Dendritic cell treated with granulocyte-macrophage colony-stimulating factor and Interleukin-4, amounts not matched to agents 40 ng/mL and 50 ng/mL, for 4 days (primary cell): ENCODE results near the gene CBX1.

Source experiments
- H3K27ac Mint-ChIP-seq: one replicate; pipeline ENCODE4 v1.8.0; 2022; ENCODE audit warnings: mild to moderate bottlenecking, mixed read lengths
- H3K27me3 Mint-ChIP-seq: one replicate; pipeline ENCODE4 v1.8.0; 2022; ENCODE audit warnings: mild to moderate bottlenecking, mixed read lengths
- H3K36me3 Mint-ChIP-seq: one replicate; pipeline ENCODE4 v1.8.0; 2022; ENCODE audit warnings: low read depth, mixed read lengths
- H3K4me1 Mint-ChIP-seq: one replicate; pipeline ENCODE4 v1.8.0; 2022; ENCODE audit warnings: low read depth, mixed read lengths
- H3K4me3 Mint-ChIP-seq: one replicate; pipeline ENCODE4 v1.8.0; 2022; ENCODE audit warnings: mild to moderate bottlenecking, moderate library complexity, mixed read lengths
- H3K9me3 Mint-ChIP-seq: one replicate; pipeline ENCODE4 v1.8.0; 2022; ENCODE audit warnings: mixed read lengths
- intact Hi-C: fragments of 100-400 bp; cut with micrococcal nuclease; formaldehyde crosslinking; loops from one replicate; pipeline ENCODE4 v1.15.0; 2022

Gene CBX1

DNA sequence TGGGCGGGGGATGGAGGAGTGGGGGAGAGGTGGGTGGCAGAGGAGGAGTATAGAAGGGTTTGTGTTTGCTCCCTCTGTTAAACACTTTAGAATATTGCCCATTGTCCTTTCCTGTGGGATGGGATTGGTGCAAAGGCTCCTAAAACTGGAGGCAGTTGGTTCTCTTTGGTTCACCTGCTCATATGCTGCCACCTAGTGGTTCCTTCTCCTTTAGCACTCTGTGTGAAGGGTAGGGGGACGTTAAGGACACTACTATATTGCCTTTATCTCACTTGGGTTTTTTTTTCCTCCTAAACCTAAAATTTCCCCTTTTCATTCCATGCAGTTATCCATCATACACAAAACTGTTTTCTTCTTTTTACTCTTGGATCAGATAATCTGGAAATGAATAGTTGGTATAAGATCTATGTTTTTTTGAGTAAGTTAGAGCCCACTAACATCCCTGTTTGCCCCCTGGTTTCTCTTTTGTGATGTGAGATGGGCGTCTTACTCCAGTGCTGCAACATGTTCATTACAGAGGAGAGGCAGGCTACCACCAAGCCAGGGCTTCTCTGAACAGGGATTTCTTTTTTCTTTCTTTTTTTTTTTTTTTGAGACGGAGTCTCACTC is 30.0 kb upstream of the CBX1 start:
- Mint-ChIP-seq H3K4me3 (no peak overlapping the region), H3K4me1 (peaks cover 13% of the 10 kb centered on the region), H3K27me3 (no peaks in the 10 kb centered on the region), H3K27ac (peak overlapping the region; percentile 72), H3K36me3 (peaks cover 10% of the 10 kb centered on the region), H3K9me3 (no peaks in the 10 kb centered on the region)
- intact Hi-C loops, result loop anchor here (1.0 to 2.0 kb wide), 2 partner anchors 51 to 105 kb away; no protein-coding TSS in a partner anchor

DNA sequence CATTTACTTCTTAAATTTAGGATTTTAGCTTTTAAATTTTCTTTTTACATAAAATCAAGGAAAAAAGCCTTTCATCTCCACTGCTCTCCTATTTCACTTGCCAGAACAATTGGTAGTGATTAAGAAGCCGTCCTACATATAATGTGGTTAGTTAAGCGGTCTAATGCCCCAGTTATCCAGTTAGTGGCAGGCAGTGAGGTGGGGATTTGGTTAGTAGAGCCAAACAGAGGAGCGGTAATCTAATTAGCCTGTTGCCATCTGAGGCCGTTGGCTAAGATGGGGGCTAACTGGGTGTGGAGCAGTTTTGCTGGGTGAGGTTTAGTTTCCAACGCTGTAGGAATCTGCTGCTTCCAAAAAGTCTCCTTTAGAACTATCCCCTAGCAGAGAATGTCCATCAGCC is 28.7 kb upstream of the CBX1 start:
- intact Hi-C loops, result loop anchor here (2.0 to 5.0 kb wide), 2 partner anchors 38 to 49 kb away; no protein-coding TSS in a partner anchor
- H3K4me1 Mint-ChIP-seq, result peaks cover 24% of the 10 kb centered on the region

GRCh38 chr17:48128400-48128799 is 27.1 kb upstream of the CBX1 start:
- H3K27me3 Mint-ChIP-seq, result no peaks in the 10 kb centered on the region
- intact Hi-C loops, result loop anchor here (5.0 kb wide), 1 partner anchor 36 kb away; no protein-coding TSS in a partner anchor
- H3K9me3 Mint-ChIP-seq, result no peaks in the 10 kb centered on the region
- peaks cover 39% of the 10 kb centered on the region for H3K36me3 Mint-ChIP-seq
- no peak overlapping the region for H3K4me3 Mint-ChIP-seq
- H3K27ac Mint-ChIP-seq, result no peak overlapping the region
- H3K4me1 Mint-ChIP-seq, result peaks cover 22% of the 10 kb centered on the region

More for the DNA sequence above, 28.7 kb upstream of the CBX1 start:
- no peak overlapping the region for H3K4me3 Mint-ChIP-seq
- no peaks in the 10 kb centered on the region for H3K27me3 Mint-ChIP-seq
- no peak overlapping the region for H3K27ac Mint-ChIP-seq
- H3K9me3 Mint-ChIP-seq, result no peaks in the 10 kb centered on the region
- H3K36me3 Mint-ChIP-seq, result peaks cover 24% of the 10 kb centered on the region

DNA sequence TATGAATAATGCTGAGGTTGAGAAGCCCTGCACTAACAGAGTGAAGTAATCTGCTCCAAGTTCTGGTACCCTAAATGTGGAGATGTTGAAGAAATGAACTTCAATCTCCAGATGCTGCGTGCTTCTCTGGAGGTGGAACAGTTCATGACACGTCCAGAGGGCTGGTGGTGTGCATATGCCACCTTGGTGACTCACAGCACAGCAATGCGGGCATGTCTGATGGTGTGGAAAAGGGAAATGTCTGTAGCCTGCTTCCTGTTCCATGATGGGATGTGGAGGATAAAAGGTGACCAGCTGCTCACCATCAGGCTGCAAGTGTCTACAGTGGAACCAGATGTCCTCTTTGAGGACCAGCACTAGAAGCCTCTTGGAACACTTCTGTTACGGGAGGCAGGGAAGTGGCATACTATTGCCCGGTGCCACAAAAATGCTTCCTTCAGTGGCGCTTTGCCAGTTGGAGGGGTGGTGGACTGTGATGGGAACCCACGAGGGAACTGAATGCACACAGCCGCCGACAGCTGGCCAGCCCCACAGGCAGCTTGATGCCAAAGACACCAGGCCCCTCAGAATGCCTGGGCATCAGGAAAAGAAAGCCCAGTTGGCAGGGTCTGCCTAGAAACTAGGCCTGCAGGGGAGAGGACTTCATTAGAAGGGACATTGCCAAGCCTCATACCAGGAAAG is 26.2 kb upstream of the CBX1 start:
- H3K27me3 Mint-ChIP-seq, result no peaks in the 10 kb centered on the region
- H3K9me3 Mint-ChIP-seq, result no peaks in the 10 kb centered on the region
- intact Hi-C loops, result loop anchor here (5.0 kb wide), 1 partner anchor 35 kb away; no protein-coding TSS in a partner anchor
- no peak overlapping the region for H3K4me3 Mint-ChIP-seq
- H3K36me3 Mint-ChIP-seq, result peaks cover 48% of the 10 kb centered on the region
- peaks cover 19% of the 10 kb centered on the region for H3K4me1 Mint-ChIP-seq
- H3K27ac Mint-ChIP-seq, result no peak overlapping the region

GRCh38 chr17:48126532-48126850 is 25.2 kb upstream of the CBX1 start:
- Mint-ChIP-seq H3K9me3 (no peaks in the 10 kb centered on the region), H3K27ac (peak overlapping the region; percentile 58), H3K4me3 (no peak overlapping the region), H3K27me3 (no peaks in the 10 kb centered on the region), H3K4me1 (peaks cover 18% of the 10 kb centered on the region), H3K36me3 (peaks cover 59% of the 10 kb centered on the region)
- intact Hi-C loops, result loop anchor here (5.0 kb wide), 1 partner anchor 34 kb away; no protein-coding TSS in a partner anchor

DNA sequence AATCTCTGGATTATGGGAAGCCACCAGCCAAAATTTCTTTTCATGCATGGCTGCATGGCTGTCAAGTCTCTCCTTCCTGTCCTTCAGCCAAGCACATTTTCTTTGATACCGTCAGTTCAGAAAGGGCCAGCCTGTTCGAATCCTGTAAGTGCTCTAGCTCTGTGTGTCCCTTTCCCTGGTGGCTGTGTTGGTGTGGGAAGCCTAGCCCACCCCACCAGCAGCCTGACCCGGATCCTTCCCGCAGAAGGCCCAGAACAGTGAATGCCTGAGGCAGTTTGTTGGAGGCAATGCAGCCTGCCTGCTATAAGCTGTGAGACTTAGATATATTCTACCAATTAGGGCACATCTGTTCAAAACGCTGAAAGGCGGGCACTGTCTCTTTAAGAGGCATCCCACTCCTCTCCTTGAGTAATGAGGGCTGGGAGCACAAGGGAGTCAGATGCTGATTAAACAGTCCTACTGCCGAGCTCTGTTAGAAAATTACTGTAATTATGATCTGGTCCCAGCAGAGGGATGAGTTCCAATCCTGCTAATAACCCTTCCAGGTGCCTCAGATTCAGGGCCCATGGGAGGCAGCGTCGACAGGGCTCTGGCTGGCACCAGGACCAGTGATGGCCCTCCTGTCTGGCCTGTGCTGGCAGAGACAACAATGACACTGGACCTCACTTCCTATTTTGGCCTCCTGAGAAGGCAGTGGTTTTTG is 24.7 kb upstream of the CBX1 start:
- intact Hi-C loops, result loop anchor here (5.0 kb wide), 1 partner anchor 34 kb away; no protein-coding TSS in a partner anchor

GRCh38 chr17:48123776-48124388 is 22.6 kb upstream of the CBX1 start:
- no peaks in the 10 kb centered on the region for H3K27me3 Mint-ChIP-seq
- peaks cover 85% of the 10 kb centered on the region for H3K36me3 Mint-ChIP-seq
- H3K4me3 Mint-ChIP-seq, result no peak overlapping the region
- H3K9me3 Mint-ChIP-seq, result no peaks in the 10 kb centered on the region
- no peak overlapping the region for H3K27ac Mint-ChIP-seq
- H3K4me1 Mint-ChIP-seq, result peaks cover 12% of the 10 kb centered on the region
- intact Hi-C loops, result no loop called here

More for the DNA sequence above, 24.7 kb upstream of the CBX1 start:
- H3K36me3 Mint-ChIP-seq, result peaks cover 64% of the 10 kb centered on the region
- peaks cover 13% of the 10 kb centered on the region for H3K4me1 Mint-ChIP-seq
- H3K27me3 Mint-ChIP-seq, result no peaks in the 10 kb centered on the region
- H3K4me3 Mint-ChIP-seq, result no peak overlapping the region
- peak overlapping the region; percentile 58 for H3K27ac Mint-ChIP-seq
- H3K9me3 Mint-ChIP-seq, result no peaks in the 10 kb centered on the region

DNA sequence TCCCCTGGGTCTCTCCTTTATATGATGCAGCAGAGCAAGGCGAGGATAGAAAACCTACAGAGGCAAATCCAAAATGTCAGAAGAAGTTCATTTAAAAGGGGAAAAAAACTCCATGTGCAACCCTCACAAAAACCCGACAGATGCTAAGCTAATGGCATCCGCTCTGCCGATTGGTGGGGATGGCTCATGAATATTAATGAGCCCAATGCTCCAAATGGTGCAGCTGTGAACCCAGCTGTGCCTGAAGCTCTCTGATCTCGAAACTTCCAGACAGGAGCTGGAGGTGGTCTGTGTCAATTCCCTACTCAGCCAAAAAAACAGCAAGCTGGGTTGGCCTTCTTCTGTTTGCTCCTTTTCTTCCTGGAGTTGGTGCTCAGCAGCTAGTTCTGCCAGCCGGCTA is 21.8 kb upstream of the CBX1 start:
- H3K4me3 Mint-ChIP-seq, result no peak overlapping the region
- peaks cover 12% of the 10 kb centered on the region for H3K4me1 Mint-ChIP-seq
- H3K9me3 Mint-ChIP-seq, result no peaks in the 10 kb centered on the region
- no peak overlapping the region for H3K27ac Mint-ChIP-seq
- peaks cover 92% of the 10 kb centered on the region for H3K36me3 Mint-ChIP-seq
- intact Hi-C loops, result no loop called here
- no peaks in the 10 kb centered on the region for H3K27me3 Mint-ChIP-seq

- peaks cover 97% of the 10 kb centered on the region for H3K36me3 Mint-ChIP-seq
- no peak overlapping the region for H3K27ac Mint-ChIP-seq
These were observed 21.4 kb upstream of the CBX1 start for GRCh38 chr17:48122665-48123045.

DNA sequence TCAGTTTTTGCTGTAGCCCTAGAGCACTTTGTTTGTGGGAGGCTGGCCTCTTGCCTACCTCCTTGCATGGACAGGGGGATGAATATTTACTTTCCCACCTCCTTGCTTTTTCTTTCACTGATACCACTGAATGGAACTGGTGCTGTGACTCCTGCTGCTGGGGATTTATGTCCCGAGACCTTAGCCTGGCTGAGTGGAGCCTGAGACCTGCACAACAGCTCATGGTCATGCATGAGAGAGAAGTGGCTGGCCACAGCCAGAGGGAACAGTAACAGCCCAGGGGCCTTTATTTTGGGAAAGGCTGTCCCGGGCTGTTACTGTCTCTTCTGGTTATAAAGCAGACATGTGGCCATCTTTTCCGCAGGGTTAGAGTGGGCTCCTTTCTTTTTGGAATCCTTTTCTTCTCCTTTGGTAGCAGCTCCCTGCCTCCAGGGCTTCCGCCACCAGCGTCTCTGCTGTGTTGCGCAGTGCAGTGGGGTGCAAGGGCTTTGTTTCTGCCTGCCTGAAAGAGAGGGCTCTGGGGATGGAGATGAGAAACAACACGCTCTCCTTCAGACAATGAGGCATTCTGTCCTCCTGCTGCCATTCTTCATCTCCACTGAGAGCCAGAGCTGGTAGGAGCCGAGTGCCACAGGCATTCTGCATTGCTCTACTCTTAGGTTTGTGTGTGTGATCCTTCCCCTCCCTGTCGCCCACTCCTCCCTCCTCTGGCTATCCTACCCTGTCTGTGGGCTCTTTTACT is 20.8 kb upstream of the CBX1 start:
- Mint-ChIP-seq H3K4me1 (peaks cover 12% of the 10 kb centered on the region), H3K9me3 (no peaks in the 10 kb centered on the region), H3K4me3 (no peak overlapping the region), H3K27ac (no peak overlapping the region), H3K27me3 (no peaks in the 10 kb centered on the region), H3K36me3 (peaks cover 100% of the 10 kb centered on the region)
- intact Hi-C loops, result no loop called here

More at GRCh38 chr17:48122665-48123045, 21.4 kb upstream of the CBX1 start:
- Mint-ChIP-seq H3K27me3 (no peaks in the 10 kb centered on the region), H3K9me3 (no peaks in the 10 kb centered on the region), H3K4me3 (no peak overlapping the region), H3K4me1 (peaks cover 12% of the 10 kb centered on the region)
- intact Hi-C loops, result no loop called here

GRCh38 chr17:48113201-48113676 is 12.0 kb upstream of the CBX1 start:
- H3K4me1 Mint-ChIP-seq, result peaks cover 59% of the 10 kb centered on the region
- H3K4me3 Mint-ChIP-seq, result peak overlapping the region; percentile 4
- intact Hi-C loops, result no loop called here
- H3K27ac Mint-ChIP-seq, result peak overlapping the region; percentile 76
- no peaks in the 10 kb centered on the region for H3K27me3 Mint-ChIP-seq
- H3K9me3 Mint-ChIP-seq, result no peaks in the 10 kb centered on the region
- peaks cover 83% of the 10 kb centered on the region for H3K36me3 Mint-ChIP-seq

- H3K4me1 Mint-ChIP-seq, result peaks cover 64% of the 10 kb centered on the region
- intact Hi-C loops, result no loop called here
These were observed 10.6 kb upstream of the CBX1 start for GRCh38 chr17:48111937-48112241.

DNA sequence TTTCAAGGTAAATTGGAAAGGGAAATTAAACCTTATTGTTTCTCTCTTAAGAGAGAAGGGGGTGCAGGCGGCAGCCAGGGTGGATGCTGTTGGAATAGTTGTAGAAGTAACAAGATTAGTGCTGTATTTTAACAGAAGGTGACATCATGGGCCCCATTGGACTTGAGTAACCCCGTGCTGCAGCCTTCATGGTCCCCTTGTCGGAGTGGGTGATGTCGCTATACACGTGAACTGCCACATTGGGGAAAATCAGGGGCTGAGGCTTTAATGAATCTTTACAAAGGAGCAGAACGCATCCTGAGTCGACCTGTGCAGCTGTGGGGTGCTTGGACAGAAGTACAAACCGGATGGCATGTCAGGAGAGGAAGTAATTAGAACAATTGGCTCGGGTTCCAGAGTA is 9.5 kb upstream of the CBX1 start:
- H3K4me3 Mint-ChIP-seq, result peak overlapping the region; percentile 60
- no peaks in the 10 kb centered on the region for H3K9me3 Mint-ChIP-seq
- intact Hi-C loops, result no loop called here
- peak overlapping the region; percentile 76 for H3K27ac Mint-ChIP-seq
- peaks cover 69% of the 10 kb centered on the region for H3K36me3 Mint-ChIP-seq
- peaks cover 68% of the 10 kb centered on the region for H3K4me1 Mint-ChIP-seq
- no peaks in the 10 kb centered on the region for H3K27me3 Mint-ChIP-seq

More at GRCh38 chr17:48111937-48112241, 10.6 kb upstream of the CBX1 start:
- H3K27ac Mint-ChIP-seq, result peak overlapping the region; percentile 76
- peaks cover 80% of the 10 kb centered on the region for H3K36me3 Mint-ChIP-seq
- H3K27me3 Mint-ChIP-seq, result no peaks in the 10 kb centered on the region
- no peak overlapping the region for H3K4me3 Mint-ChIP-seq
- no peaks in the 10 kb centered on the region for H3K9me3 Mint-ChIP-seq
